22Rv1 (cell line): ENCODE data around the gene TBC1D22A.

ENCODE experiments used
- H3K27ac ChIP-seq: fragments of 450-650 bp; 2 replicates; pipeline ENCODE4 v1.5.1; 2017
- ZFX ChIP-seq: fragments of 450-650 bp; IDR thresholded peaks from 2 replicates; pipeline ENCODE4 v1.6.1; 2017; ENCODE audit warnings: antibody characterized with exemption, borderline replicate concordance
- TF ChIP-seq, protein P1 (sequence below): fragments of 450-650 bp; IDR thresholded peaks from 2 replicates; pipeline ENCODE4 v1.5.1; 2017; ENCODE audit warnings: mild to moderate bottlenecking

The TBC1D22A gene

DNA sequence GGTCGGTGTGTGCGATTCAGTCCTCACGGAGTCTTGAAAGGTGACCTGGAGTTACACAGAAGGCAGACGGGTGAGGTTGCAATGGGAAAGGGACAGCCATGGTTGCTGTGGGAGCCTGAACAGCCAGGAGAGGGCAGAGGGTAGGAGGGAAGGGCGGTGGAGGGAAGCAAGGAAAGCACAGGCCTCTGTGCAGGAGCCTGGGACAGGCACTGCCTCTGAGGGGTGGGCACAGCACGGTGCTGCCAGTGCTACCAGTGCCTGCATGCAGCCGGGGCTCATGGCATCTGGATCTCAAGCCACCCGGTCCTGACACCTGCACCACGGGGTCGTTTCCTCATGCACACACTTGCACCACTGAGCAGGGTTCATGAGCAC lies 401.0 kb downstream of the TBC1D22A start:
- TF ChIP-seq, protein P1, sequence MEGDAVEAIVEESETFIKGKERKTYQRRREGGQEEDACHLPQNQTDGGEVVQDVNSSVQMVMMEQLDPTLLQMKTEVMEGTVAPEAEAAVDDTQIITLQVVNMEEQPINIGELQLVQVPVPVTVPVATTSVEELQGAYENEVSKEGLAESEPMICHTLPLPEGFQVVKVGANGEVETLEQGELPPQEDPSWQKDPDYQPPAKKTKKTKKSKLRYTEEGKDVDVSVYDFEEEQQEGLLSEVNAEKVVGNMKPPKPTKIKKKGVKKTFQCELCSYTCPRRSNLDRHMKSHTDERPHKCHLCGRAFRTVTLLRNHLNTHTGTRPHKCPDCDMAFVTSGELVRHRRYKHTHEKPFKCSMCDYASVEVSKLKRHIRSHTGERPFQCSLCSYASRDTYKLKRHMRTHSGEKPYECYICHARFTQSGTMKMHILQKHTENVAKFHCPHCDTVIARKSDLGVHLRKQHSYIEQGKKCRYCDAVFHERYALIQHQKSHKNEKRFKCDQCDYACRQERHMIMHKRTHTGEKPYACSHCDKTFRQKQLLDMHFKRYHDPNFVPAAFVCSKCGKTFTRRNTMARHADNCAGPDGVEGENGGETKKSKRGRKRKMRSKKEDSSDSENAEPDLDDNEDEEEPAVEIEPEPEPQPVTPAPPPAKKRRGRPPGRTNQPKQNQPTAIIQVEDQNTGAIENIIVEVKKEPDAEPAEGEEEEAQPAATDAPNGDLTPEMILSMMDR, result no peak
- TF ChIP-seq ZFX, result no peak
- no peak overlapping the region for H3K27ac ChIP-seq

DNA sequence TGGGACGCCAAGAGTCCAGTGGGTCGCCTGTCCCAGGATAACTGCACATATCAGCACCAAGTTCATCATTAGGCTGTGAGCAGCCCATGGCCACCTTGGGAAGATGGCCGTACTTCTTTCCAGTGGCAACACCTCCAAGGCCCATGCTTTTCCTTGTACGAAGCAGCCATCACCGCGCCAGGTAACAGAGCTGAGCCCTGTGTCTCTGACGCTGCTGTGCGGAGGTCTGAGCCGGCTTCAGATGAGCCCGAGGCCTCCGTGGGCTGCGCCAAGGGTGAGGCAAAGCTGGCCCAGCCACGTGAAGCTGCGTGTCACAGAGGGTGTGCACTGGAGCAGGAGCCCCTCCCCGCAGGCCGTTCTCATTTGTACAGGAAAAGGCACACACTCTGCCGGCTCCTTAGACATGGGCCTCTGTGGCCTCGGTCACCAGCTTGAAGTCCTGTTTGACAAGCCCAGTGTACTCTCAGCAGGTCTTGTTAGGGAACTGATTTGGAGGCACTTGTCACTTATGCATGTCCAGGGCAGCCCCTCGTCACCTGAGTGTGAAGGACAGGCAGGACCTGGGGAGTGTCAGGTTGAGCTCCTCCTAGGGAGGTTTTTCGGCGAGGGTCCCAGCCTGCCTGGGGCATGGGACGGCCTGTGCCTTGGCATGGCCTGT lies 401.5 kb downstream of the TBC1D22A start:
- H3K27ac ChIP-seq, result no peak overlapping the region
- TF ChIP-seq ZFX, result no peak
- TF ChIP-seq, protein P1, result no peak

DNA sequence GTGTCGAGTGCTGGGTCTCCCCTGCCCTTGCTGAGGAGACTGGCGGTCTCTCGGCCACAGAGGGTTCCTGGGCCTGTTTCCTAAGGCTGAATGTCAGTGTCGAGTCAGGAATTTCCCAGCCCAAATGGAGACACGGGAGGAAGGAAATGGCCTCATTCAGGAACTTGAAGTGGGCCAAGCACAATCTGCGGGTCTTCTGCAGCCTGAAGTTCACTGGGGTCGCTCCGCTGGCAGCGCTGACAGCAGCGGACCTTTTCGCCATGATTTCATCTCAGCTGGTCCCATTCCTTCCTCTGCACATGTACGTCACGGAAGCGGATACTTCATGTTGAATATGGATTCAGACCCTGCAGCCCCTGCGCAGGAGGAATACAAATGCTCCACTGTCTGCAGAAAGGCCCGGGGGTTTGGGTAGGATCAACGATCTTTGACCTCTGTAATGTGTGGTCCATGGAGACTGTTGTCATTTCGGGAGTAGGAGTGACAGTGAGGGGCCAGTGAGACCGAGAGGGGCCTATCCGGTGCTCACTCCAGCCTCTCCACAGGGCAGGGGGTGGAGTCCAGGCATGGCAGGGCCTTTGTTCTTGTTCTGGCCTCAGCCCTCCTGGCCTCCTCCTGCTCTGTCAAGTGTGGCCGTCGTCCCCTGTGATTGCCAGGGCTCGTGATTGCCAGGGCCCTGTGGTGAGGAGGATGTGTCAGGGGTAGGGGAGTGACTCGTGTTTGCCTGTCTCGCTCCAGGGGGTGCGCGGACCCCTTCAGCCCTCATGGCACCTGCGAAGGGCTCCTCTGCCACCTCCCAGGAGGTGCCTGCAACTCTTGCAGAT lies 402.3 kb downstream of the TBC1D22A start:
- no peak overlapping the region for H3K27ac ChIP-seq
- no peak for TF ChIP-seq ZFX
- TF ChIP-seq, protein P1, result no peak

DNA sequence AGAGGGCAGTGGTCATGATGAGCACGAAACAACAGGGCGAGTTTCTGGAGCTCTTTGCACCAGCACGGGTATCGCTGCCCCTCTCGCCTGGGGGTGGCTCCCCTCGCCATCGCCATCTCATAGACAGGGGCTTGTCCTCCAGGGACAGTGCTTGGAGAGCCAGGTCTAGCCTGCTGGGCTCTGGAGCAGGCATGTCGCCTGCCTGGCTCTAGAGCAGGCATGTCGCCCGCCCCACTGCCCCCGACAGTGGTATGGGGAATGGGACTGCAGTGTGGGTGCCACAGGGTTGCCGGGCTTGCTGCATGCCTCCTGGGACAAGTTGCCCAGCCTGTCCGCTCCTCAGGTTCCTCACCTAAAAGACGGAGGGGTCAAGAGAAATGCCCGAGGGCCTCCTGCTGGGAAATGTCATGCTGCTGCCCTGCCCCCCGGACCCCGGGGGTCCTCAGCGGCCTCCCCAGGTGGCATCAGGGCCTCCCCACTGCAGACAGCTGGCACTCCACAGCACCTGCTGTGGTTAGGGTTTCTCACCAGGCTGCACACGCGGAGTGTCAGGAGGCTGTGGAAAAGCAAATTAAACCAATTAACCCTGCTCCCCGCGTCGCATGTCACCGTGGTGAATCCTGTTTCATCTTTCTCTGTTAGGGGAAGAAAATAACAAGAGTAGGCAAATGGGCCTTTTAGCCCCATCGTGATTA lies 403.0 kb downstream of the TBC1D22A start:
- no peak overlapping the region for H3K27ac ChIP-seq
- TF ChIP-seq, protein P1, result no peak
- no peak for TF ChIP-seq ZFX

DNA sequence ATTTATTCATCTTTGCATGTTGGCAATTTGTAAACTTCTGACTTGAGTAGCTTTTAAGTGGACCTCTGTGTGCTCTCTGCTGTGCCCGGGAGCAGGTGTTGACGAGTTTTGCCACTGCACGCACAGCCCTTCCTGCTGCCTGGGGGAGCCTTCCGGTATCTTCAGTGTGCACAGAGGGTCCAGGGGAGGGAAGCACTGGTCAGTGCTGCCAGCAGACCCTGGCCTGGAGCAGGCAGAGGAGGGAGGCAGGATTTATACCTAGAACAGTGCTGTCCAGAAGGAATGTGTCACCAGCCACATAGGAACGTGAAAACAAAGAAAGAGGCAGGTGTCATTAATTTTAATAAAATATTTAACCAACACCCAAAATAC lies 403.6 kb downstream of the TBC1D22A start:
- TF ChIP-seq, protein P1, result no peak
- no peak for TF ChIP-seq ZFX
- H3K27ac ChIP-seq, result no peak overlapping the region

DNA sequence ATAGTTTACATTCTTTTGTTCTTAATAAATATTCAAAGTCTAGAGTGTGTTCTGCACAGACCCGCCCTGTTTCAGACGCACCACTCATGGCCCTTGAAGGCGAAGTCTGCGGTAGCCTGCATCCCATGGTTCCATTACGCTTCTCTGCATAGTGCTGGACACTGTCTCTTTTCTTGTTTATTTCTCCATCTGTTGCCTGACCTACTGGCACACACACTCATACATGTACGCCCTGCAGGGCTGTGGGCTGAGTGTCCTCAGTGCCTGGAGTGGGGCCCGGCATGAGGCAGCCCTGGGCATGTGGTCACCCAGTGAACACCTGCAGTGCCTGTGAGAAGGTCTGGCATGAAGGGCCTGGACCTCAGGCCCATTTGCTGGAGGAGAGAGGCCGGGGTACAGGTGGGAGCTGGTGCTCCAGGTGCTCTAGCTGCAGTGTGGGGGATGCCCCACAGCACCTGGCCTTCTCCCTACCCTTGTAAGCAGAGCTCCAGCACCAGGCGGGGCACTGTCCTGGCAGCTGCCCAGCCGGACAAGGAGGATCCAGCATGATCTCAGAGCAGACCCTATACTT lies 404.1 kb downstream of the TBC1D22A start:
- H3K27ac ChIP-seq, result no peak overlapping the region
- TF ChIP-seq, protein P1, result no peak
- no peak for TF ChIP-seq ZFX
